ENCODE data around the gene FBXL5. TPM values are rescaled to one million over a fixed set of nuclear protein-coding genes. Genes with fewer than 3 reads are reported as not detected.

FBXL5 gene
- total RNA-seq, 4 donors from 2014 or later, result 73.2 to 120 (median 93.7) TPM

DNA sequence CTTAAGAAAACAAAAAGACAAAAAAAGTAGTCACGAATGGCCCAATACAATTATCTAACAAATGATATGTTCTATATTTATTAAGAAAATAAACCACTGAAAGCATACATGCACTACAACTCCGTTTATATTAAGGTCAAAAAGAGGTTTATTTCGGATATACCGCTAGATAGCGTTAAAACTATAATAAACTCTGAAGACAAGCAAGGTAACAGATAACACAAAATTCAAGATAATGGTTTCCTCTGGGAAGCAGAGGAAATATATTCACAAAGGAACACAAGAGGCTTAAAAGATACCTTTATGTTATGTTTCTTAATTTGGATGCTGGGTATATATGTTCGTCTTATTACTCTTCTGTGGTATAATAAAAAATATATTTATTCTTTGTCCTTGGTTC, 21.7 kb upstream of the FBXL5 start:
- peaks cover 4% of the 10 kb centered on the region for H3K4me1 ChIP-seq
- WGBS, result 91% methylated on average over 6 of the region's 6 CpGs
- TF ChIP-seq POLR2AphosphoS5 (IDR thresholded peaks at IDR 0.05) (no peak), EP300 (IDR thresholded peaks at IDR 0.05) (no peak), POLR2A (IDR thresholded peaks at IDR 0.05) (no peak)
- TF ChIP-seq, protein P1, sequence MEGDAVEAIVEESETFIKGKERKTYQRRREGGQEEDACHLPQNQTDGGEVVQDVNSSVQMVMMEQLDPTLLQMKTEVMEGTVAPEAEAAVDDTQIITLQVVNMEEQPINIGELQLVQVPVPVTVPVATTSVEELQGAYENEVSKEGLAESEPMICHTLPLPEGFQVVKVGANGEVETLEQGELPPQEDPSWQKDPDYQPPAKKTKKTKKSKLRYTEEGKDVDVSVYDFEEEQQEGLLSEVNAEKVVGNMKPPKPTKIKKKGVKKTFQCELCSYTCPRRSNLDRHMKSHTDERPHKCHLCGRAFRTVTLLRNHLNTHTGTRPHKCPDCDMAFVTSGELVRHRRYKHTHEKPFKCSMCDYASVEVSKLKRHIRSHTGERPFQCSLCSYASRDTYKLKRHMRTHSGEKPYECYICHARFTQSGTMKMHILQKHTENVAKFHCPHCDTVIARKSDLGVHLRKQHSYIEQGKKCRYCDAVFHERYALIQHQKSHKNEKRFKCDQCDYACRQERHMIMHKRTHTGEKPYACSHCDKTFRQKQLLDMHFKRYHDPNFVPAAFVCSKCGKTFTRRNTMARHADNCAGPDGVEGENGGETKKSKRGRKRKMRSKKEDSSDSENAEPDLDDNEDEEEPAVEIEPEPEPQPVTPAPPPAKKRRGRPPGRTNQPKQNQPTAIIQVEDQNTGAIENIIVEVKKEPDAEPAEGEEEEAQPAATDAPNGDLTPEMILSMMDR (IDR thresholded peaks at IDR 0.05), result no peak
- no peaks in the 10 kb centered on the region for H3K36me3 ChIP-seq
- DNase-seq (ENCODE audit: low spot score in 2 of 2), result no peak
- H3K4me3 ChIP-seq, result no peak overlapping the region
- H3K27ac ChIP-seq, result no peak overlapping the region
- no peaks in the 10 kb centered on the region for H3K27me3 ChIP-seq
- no peaks in the 10 kb centered on the region for H3K9me3 ChIP-seq

DNA sequence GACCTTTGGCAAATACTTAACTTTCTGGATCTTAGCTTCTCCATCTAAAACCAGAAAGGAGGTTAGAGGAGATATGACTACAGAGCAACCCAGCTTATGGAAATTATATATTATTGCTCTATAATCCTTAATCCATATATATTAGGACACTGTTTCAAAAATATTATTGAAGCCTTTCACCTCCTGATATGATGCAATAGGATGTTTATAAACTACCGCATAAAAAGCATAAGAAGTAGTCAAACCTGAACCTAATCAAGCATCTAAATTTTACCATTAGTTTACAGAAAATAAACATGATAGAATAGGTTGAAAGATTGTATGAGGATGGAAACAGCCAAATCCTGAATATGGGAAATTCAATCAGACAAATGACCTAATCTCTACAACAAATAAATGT, 20.9 kb upstream of the FBXL5 start:
- TF ChIP-seq POLR2A (IDR thresholded peaks at IDR 0.05) (no peak), POLR2AphosphoS5 (IDR thresholded peaks at IDR 0.05) (no peak), EP300 (IDR thresholded peaks at IDR 0.05) (no peak)
- TF ChIP-seq, protein P1 (IDR thresholded peaks at IDR 0.05), result no peak
- Histone ChIP-seq H3K27me3 (no peaks in the 10 kb centered on the region), H3K27ac (no peak overlapping the region), H3K4me3 (no peak overlapping the region), H3K4me1 (peaks cover 2% of the 10 kb centered on the region), H3K36me3 (no peaks in the 10 kb centered on the region), H3K9me3 (no peaks in the 10 kb centered on the region)
- DNase-seq (ENCODE audit: low spot score in 2 of 2), result no peak
- 80% methylated on average over 1 of the region's 1 CpG for WGBS

DNA sequence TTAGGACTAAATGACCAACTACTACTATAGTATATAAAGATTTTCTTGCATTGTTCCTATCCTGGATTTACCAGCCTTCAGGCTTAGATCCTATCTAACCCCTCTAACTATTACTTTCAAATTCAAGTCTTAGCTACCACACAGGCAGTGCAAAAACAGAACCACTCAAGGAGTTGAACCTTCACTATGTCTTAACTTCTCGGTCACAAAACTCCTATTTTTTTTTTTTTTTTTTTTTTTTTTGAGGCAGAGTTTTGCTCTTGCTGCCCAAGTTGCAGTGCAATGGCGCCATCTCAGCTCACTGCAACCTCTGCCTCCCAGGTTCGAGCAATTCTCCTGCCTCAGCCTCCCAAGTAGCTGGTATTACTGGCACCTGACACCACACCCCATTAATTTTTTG, 20.2 kb upstream of the FBXL5 start:
- Histone ChIP-seq H3K36me3 (no peaks in the 10 kb centered on the region), H3K27me3 (no peaks in the 10 kb centered on the region), H3K4me1 (no peaks in the 10 kb centered on the region), H3K4me3 (no peak overlapping the region), H3K9me3 (no peaks in the 10 kb centered on the region), H3K27ac (no peak overlapping the region)
- WGBS, result 93% methylated on average over 3 of the region's 3 CpGs
- DNase-seq (ENCODE audit: low spot score in 2 of 2), result no peak
- TF ChIP-seq EP300 (IDR thresholded peaks at IDR 0.05), result no peak
- no peak for TF ChIP-seq POLR2A (IDR thresholded peaks at IDR 0.05)
- TF ChIP-seq, protein P1 (IDR thresholded peaks at IDR 0.05), result no peak
- TF ChIP-seq POLR2AphosphoS5 (IDR thresholded peaks at IDR 0.05), result no peak

DNA sequence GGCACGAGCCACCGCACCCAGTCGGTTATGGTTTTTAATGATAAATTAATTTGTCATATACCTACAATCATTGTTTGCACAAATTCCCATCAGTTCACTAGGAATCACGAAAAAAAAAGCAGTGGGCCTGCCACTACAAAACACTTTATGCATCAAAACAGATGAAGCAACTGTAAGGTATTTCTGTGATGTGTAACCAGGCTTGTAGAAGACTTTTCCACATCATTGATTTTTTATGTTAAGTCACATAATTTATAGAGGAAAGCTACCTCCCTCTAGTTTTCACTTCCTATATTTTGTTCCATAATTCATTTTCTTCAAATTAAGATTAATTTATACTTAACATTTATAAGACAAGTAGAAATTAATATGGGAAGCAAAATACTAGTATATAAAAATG, 19.8 kb upstream of the FBXL5 start:
- TF ChIP-seq POLR2A (IDR thresholded peaks at IDR 0.05), result no peak
- TF ChIP-seq POLR2AphosphoS5 (IDR thresholded peaks at IDR 0.05), result no peak
- TF ChIP-seq EP300 (IDR thresholded peaks at IDR 0.05), result no peak
- TF ChIP-seq, protein P1 (IDR thresholded peaks at IDR 0.05), result no peak
- 98% methylated on average over 4 of the region's 4 CpGs for WGBS

DNA sequence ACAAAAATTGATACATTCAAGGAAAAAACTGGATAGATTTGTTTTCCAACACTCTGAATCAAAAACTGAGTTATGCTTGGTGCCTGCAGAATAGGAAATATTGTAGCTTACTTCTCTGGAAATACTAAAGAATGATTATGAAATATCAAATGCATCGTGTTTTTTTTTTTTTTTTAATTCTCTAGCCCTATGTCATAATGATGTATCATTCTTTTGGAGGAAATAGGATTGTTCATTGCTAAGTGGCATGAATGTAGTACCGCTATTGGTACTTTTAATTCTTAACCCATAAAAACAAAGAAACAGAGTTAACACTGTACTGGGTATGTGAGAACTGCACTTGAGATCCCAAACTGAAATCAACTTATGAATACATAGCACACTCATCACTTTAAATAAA, 18.9 kb upstream of the FBXL5 start:
- no peak for DNase-seq (ENCODE audit: low spot score in 2 of 2)
- TF ChIP-seq, protein P1 (IDR thresholded peaks at IDR 0.05), result no peak
- TF ChIP-seq POLR2A (IDR thresholded peaks at IDR 0.05) (no peak), EP300 (IDR thresholded peaks at IDR 0.05) (no peak), POLR2AphosphoS5 (IDR thresholded peaks at IDR 0.05) (no peak)
- H3K4me3 ChIP-seq, result no peak overlapping the region
- no peaks in the 10 kb centered on the region for H3K27me3 ChIP-seq
- 85% methylated on average over 2 of the region's 2 CpGs for WGBS
- no peak overlapping the region for H3K27ac ChIP-seq
- no peaks in the 10 kb centered on the region for H3K9me3 ChIP-seq
- H3K36me3 ChIP-seq, result no peaks in the 10 kb centered on the region
- H3K4me1 ChIP-seq, result no peaks in the 10 kb centered on the region

More for the DNA sequence above, 19.8 kb upstream of the FBXL5 start:
- Histone ChIP-seq H3K27ac (no peak overlapping the region), H3K36me3 (no peaks in the 10 kb centered on the region), H3K4me3 (no peak overlapping the region), H3K4me1 (no peaks in the 10 kb centered on the region), H3K9me3 (no peaks in the 10 kb centered on the region), H3K27me3 (no peaks in the 10 kb centered on the region)
- no peak for DNase-seq (ENCODE audit: low spot score in 2 of 2)
